Fibroblast of skin of scalp (primary cell): ENCODE data around the gene ZNF764.
A peak's percentile ranks its signal among the peaks of the same experiment; 100 is the strongest.

Source experiments
- DNase-seq: peaks from one replicate; pipeline ENCODE4 v3.0.0-alpha.2; 2013

ZNF764 gene

GRCh38 chr16:30569746-30570635 lies 11.8 kb upstream of the ZNF764 start:
- no peak for DNase-seq

DNA sequence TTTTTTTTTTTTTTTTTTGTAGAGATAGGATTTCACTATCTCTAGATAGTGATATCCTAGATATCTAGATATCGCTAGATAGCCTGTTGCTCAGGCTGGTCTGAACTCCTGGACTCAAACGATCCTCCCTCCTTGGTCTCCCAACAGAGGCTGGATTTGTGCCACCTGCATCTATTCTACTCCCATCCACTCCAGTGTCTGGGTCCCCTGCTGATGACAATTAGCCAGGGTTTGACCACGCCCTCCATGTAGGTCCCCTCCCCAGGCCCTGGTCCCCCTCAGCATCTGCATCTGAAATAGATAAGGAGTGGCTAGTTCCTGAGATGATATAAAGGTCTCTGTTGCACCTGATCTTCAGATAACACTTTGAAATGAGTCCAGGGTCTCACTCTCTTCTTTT lies 11.1 kb upstream of the ZNF764 start:
- no peak for DNase-seq

DNA sequence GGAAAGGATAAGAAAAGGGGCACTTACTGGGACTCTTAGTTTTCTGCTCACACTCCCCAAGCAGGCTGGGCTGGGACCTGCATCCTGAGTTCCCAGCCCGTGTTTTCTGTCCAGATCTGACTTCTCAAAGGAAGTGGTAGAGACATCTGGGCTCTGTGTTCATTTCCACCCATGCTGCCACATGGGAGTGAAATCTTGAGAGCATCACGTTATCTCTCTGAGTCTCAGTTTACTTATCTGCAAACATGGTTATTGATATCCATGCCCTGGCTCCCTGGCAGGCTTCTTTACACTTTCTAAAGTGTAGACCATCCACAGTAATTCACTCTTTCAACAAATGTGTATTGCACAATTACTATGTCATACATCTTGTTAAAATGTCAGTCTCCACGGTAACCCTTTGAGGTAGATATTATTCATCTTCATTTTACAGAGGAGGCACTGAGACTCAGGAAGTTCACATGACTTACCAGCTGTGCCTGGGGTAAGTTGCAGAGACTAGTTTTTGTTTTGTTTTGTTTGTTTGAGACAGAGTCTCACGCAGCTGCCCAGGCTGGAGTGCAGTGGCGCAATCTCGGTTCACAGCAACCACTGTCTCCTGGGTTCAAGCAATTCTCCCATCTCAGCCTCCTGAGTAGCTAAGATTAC lies 9.9 kb upstream of the ZNF764 start:
- DNase-seq, result peak; percentile 29

DNA sequence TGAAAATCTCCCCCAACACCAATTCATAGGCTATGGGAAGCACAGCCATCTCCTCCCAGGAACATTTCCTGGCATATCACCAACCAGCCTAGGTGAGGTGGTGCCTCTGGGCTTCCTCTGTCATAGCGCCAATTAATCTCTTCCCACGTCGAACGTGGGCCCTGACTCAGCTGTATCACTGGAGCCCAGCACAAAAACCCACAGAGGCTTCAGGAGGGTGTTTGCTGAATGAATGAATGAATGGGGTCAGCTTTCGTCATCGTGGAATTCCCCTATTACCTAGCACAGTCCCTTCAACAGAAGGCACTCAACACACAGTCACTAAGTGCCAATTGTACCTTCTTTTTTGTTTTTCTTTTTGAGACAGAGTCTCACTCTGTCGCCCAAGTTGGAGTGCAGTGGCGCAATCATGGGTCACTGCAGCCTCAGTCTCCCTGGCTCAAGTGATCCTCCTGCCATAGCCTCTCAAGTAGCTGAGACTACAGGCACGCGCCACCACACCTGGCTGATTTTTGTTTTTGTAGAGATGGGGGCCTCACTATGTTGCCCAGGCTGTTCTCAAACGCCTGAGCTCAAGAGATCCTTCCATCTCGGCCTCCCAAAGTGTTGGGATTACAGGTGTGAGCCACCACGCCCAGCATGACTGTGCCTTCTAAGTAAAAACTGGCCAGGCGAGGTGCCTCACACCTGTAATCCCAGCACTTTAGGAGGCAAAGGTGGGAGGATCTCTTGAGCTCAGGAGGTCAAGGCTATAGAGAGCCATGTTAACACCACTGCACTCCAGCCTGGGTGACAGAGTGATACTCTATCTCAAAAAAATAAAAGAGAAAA lies 9.2 kb upstream of the ZNF764 start:
- no peak for DNase-seq

DNA sequence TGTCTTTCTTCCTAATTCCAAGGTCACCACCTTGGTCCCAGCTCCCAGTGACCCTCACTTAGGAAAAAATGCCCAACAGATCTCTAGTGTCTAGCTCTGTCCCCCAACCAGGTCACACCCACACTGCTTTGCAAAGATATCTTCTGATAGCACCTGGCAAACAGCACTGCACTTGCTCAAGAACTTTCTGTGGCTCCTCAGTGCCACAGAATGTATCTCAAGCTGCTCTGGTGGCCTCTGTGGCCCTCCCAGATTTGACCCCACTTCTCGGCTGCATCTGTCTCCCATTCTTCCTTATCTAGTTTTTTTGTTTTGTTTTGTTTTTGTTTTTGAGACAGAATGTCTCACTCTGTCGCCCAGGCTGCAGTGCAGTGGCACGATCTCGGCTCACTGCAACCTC lies 8.4 kb upstream of the ZNF764 start:
- DNase-seq, result no peak

- DNase-seq, result no peak
Observed at GRCh38 chr16:30565984-30566383, 7.8 kb upstream of the ZNF764 start.

DNA sequence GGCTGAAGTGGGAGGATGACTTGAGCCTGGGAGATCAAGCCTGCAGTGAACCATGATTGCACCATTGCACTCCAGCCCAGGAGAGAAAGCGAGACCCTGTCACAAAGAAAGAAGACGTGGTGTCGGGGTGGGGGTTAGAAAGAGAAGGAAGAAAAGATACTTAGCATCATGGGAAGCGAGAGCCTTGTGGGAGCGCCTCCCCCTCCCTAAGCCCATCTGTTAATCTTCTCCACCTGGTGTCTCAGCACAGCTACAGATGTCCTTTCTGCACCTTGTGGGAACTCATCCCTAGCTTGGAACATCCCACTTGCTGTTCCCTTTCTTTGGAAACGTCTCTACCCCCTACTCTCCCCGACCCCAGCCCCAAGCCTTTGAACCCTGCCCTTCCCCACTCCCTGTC lies 7.4 kb upstream of the ZNF764 start:
- DNase-seq, result no peak

DNA sequence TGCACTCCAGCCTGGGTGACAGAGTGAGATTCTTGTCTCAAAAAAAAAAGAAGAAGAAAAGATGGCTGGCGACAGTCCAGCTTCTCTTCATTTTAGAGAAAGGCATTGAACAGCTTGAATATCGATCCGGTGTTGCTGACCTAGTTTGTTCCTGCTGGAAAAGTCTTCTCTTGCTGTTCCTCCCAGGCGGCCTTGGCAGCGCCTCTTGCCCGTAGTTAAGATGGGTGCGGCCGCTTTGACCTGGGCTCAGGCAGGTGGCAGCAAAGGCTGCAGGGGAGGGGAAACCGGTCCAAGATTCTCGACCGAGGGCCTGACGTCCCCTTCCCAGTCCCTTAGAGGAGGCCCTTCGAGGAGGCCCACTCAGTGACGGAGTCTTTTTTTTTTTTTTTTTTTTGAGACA lies 3.8 kb upstream of the ZNF764 start:
- no peak for DNase-seq

DNA sequence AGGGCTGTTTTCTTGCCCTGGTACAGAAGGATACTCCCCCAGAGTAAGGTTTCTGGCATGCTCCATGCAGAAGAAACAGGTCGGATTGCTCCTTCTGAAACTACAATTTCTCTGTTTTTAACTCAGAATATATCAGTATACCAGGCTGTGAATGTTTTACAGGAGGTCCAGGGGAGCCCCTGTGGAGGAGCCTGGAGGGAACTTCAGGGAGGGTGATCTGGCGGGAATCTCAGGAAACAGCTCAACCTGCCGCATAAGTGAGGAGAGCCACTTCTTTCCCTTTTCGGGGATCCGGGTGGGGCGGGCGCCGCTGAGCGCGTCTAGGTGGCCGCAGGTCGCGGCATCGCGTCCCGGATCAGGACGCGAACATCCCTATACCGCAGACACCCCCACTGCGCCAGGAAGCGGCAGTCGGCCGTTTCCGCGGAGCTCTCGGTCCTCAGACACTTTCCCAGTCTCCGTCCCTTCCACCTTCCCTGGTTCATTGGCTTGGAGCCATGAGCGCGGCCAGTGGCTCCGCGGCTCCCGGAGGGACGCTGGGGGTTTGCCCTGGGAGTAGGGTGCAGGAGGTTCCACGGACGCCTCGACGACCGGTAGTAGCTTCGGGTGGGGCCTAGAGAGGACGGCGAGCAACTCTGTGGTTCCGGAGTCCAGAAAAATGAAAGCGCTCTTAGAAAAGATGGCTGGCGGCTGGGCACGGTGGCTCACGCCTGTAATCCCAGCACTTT lies 3.1 kb upstream of the ZNF764 start:
- no peak for DNase-seq

DNA sequence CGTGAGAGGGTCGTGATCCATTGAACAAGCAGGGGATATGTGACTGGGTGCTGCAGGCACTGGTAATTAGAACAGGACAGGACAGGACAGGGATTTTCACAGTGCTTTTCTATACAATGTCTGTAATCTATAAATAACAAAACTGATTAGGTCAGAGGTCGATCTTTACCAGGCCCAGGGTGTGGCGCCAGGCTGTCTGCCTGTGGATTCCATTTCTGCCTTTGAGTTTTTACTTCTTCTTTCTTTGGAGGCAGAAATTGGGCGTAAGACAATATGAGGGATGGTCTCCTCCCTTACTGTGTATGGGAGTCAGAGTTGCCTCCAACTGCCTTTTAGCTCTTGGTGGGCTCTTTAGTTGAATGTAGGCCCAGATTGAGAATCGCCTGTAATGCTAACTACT lies 1.5 kb upstream of the ZNF764 start:
- DNase-seq, result no peak

- no peak for DNase-seq
Observed at GRCh38 chr16:30558789-30559377, 709 bp upstream of the ZNF764 start.

DNA sequence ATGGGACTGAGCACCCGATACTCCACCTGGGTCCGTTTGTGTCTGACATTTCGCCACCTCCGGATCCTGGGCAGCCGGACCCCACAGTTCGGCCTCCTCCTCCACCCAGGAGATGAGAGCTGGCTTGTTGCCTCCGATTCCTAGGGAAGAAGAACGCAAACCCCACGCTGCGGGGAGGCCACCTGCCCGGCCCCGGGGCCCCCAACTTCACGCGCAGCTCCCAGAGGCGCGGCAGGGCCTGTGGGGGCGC lies 542 bp downstream of the ZNF764 start:
- DNase-seq, result no peak

GRCh38 chr16:30556125-30556473 lies 2.1 kb downstream of the ZNF764 start:
- DNase-seq, result no peak

- no peak for DNase-seq
Observed at GRCh38 chr16:30555315-30556124, 2.7 kb downstream of the ZNF764 start.

- no peak for DNase-seq
Observed at GRCh38 chr16:30554557-30555314, 3.4 kb downstream of the ZNF764 start.

GRCh38 chr16:30553393-30553899 lies 4.7 kb downstream of the ZNF764 start:
- no peak for DNase-seq

GRCh38 chr16:30552956-30553355 lies 5.2 kb downstream of the ZNF764 start:
- DNase-seq, result no peak

DNA sequence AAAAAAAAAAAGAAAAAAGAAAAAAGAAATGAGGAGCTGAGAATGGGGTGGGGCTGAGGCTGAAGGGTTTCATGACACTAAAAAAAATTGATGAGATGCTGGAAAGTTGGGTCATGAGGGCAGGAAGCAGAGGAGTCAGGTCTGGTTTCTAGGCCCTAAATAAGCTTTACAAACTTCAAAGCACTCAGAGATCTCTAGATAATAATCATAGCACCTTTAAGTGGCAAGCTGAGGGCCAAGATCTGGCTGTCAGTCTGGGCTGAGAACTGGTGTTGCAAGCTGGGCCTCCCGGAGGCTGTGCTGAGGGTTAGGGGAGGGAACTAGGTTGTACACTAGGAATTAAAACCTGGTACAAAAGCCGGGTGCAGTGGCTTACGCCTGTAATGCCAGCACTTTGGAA lies 6.4 kb downstream of the ZNF764 start:
- no peak for DNase-seq

DNA sequence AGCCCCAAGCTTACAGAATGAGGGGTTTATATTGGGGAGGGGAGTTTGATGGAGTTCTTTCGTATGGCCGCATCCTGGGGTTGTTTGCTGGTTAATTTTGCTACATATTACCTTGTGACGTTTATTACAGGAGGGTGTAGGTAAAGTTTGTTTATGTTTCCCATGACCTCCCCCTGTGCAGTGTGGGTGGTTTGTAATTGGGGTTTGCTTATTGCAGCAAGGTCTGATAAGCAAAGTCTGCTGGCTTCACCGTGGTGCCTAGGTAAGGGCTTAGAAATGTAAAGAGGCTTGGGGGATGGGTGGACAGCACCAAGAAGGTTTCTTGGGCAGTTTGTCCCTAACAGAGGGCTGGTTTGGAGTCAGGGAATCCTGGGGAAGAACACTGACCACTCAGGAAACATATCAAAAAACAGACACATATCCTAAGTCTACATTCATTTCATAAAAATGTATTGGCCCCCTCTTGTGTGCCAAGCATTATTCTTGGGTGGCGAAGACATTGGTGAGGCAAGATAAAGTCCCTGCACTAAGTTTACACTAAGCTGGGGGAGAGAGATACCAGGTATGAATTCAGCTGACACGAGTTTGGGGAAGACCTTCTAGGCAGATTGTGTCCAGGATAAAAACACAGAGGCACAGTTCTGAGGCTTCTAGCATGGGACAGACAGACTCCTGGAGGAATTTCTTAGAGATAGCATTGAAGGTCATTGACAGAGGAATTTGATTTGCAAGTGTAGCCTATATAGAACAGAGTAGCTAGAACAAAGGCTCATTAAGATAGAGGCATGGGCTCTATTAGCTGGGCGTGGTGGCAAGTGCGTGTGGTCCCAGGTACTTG lies 9.5 kb downstream of the ZNF764 start:
- DNase-seq, result no peak

GRCh38 chr16:30546115-30546514 lies 12.1 kb downstream of the ZNF764 start:
- no peak for DNase-seq
